ENCODE results near the gene FBXW2.
"Not testable (repeated sequence)": the region's sequence is repeated elsewhere in the genome, so short reads cannot be mapped to it uniquely, and the experiment has no call there.

Gene FBXW2

DNA sequence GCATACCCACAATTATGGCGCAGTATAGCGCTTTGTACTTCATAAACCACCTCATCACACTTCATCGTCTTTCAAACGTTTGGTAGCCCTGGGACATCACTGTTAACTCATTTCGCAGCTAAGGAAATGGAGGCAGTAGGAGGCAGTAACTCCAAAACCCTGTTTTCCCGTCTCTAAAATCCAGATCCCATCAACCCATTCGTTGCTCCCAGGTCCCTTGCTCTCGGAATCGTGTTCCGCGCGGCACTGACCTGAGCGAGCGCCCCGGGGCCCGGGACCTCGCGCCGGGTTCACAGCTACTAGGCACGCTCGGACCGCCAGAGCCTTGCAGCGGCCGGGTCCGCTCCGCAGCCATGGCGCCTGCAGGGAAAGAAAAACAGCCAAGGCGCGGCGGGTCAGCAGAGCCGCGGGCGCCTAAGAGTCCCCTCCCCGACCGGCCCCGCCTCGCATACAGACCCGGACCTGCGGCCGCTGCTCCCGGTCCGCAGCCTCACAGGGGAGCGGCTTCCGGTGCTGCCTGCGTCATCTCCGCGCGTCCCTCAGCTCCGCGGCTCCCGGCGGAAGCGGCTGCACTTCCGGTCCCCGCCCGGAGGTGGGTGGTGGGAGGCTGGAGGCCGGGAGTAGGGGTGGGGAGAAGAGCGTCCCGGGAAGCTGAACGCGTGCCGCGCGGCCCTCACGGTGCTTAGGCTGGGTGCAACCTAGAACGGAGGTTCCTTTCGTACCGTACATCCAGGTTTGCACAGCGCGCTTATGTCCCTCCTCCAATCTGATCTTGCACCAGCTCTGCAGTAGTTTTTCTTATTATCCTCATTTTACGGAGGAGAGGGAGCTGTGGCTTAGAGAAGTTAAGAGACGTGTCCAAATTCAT, at the start of gene FBXW2:
TSS of gene FBXW2 (minus strand) at position 519 of the 868 bp plus-strand sequence. CDS start 5,158 bp downstream, outside the sequence.
- peak; percentile 93 for DNase-seq (ENCODE audit: low spot score)

GRCh38 chr9:120841930-120842684, 48.9 kb upstream of the FBXW2 start:
- DNase-seq (ENCODE audit: low spot score) = no peak

DNA sequence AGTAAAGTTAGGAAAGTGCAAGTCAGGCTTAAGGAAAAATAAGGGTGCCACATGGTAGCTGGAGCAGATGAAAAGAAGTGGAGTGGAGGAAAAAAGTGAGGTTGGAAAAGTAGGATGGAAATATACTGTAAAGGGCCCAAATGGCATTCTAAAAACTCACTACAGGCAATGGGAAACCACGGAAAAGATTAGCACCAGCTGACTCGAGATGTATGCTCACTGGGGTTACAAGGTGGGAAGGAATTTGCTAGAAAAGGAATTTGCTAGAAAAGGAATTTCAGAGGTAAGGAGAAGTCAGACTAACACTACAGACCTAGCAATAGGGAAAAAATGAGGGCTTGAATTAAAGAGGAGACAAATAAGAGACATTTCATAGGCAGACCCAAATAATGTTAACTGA, 45.9 kb upstream of the FBXW2 start:
- DNase-seq (ENCODE audit: low spot score) = no peak

- DNase-seq (ENCODE audit: low spot score) = no peak
Measured at GRCh38 chr9:120837921-120838320, 44.7 kb upstream of the FBXW2 start.

GRCh38 chr9:120833325-120833724, 40.1 kb upstream of the FBXW2 start:
- no peak for DNase-seq (ENCODE audit: low spot score)

GRCh38 chr9:120832807-120833206, 39.6 kb upstream of the FBXW2 start:
- DNase-seq (ENCODE audit: low spot score) = no peak

DNA sequence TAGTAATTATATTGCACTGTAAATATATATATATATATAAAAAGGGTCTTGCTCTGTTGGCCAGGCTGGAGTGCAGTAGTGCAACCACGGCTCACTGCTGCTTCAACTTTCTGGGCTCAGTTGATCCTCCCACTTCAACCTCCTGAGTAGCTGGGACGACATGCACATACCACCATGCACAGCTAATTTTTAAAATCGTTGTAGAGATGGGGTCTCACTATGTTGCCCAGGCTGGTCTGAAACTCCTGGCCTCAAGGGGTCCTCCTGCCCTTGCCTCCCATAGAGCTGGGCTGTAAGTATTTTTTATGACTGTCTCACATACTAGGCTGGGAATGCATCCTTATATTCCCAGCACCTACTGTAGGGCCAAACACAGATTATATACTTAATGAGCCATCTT, 37.6 kb upstream of the FBXW2 start:
- no peak for DNase-seq (ENCODE audit: low spot score)

DNA sequence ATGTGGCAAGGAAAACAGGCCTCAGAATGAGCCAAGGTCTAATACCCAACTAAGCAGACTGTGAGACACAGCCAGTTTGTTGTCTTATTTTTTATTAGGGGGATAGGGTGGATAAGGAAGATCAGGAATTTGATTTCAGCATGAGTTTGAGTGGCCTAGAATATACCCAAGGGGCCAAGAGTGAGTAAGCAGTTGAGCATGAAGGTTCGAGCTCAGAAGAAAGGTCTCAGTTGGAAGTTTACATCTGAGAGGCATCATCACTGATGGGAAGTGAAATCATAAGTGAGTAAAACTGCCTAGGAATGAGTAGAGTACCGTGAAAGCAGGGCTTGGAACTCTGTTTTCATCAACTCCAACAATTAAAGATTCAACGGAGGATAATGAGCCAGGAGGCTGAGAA, 36.9 kb upstream of the FBXW2 start:
- DNase-seq (ENCODE audit: low spot score) = no peak

- DNase-seq (ENCODE audit: low spot score) = no peak
Measured at GRCh38 chr9:120829650-120830049, 36.4 kb upstream of the FBXW2 start.

GRCh38 chr9:120820095-120820494, 26.9 kb upstream of the FBXW2 start:
- no peak for DNase-seq (ENCODE audit: low spot score)

GRCh38 chr9:120818595-120818994, 25.4 kb upstream of the FBXW2 start:
- DNase-seq (ENCODE audit: low spot score) = no peak

GRCh38 chr9:120815075-120815474, 21.9 kb upstream of the FBXW2 start:
- DNase-seq (ENCODE audit: low spot score) = no peak

GRCh38 chr9:120808931-120809330, 15.7 kb upstream of the FBXW2 start:
- DNase-seq (ENCODE audit: low spot score) = no peak

DNA sequence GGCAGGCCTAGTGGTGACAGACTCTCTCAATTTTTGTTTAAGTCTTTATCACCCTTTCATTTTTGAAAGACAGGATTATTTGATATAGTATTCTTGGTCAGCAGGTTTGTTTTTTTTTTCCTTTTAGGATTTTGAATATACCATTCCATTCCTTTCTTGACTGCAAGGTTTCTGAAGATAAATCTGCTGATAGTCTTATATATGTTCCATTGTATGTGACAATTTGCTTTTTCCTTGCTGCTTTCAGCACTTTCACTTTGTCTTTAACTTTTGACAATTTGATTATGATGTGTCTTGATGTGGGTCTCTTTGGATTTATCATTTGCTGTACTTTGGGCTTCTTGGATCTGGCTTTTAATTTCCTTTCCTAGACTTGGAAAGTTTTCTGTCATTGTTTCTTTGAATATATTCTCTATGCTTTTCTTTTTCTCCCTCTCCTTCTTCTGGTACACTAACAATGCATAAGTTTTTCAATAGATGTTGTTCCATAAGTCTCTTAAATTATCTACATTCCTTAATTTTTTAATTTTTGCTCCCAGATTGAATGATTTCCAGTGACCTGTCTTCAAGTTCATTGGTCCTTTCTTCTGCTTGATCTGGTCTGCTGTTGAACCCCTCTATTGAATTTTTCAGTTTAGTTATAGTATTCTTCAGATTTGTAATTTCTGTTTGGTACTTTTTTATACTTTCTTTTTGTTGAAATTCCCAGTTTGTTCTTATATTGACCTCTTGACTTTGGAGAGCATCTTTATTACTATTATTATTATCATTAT, 14.6 kb upstream of the FBXW2 start:
- no peak for DNase-seq (ENCODE audit: low spot score)

DNA sequence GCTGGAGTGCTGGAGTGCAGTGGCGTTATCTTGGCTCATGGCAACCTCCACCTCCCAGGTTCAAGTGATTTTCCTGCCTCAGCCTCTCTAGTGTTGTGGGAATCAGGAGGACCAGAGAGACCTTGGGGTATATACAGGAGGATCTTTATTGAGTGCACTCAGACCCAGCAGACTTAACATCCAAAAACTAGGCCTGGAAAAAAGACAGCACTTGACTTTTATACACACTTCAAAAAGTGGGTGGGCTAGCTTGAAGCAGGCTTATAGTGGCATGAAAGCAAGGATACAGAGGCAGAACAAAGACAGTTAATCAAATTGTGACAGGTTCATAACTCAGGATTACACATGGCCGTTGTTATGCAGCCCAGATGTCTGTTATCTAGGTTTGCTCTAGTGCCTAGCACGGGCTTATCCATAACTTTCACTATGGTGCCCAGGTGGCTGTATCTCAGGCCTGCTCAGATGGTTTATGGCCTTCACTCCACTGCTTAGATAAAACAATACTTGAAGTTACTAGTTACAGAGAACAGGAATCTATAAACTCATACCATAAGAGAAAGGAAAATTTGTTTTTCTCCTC, 11.7 kb upstream of the FBXW2 start:
- not testable (repeated sequence) for DNase-seq (ENCODE audit: low spot score)

DNA sequence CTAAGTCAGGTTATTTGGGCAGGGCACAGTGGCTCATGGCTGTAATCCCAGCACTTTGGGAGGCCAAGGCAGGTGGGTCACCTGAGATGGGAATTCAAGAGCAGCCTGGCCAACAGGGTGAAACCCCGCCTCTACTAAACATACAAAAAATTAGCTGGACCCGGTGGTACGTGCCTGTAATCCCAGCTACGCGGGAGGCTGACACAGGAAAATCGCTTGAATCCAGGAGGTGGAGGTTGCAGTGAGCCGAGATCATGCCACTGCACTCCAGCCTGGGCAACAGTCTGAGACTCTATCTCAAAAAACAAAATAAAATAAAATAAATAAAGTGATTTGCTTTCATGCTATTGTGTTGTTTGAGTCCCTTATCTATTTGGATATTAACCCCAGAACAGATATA, 8.2 kb upstream of the FBXW2 start:
- DNase-seq (ENCODE audit: low spot score) = no peak

DNA sequence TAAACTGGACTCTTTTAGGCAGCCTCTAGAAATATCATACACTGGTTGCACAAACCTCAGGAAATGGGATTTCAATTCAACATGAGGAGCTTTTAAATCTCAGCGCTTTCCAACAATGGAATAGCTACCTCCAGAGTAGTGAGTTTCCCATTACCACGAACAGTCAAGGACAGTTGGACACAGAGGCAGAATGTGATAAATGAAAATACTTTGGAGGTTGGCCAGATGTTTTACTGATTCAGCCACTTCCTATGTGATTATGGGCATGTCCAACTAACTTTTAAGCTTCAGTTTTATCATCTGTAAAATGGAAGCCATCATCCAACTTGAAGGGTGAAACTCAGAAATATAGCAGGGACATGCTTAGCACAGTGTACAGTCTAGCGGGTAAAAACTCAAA, 2.1 kb downstream of the FBXW2 start:
- DNase-seq (ENCODE audit: low spot score) = no peak

GRCh38 chr9:120787933-120788332, 5.3 kb downstream of the FBXW2 start:
- DNase-seq (ENCODE audit: low spot score) = no peak

DNA sequence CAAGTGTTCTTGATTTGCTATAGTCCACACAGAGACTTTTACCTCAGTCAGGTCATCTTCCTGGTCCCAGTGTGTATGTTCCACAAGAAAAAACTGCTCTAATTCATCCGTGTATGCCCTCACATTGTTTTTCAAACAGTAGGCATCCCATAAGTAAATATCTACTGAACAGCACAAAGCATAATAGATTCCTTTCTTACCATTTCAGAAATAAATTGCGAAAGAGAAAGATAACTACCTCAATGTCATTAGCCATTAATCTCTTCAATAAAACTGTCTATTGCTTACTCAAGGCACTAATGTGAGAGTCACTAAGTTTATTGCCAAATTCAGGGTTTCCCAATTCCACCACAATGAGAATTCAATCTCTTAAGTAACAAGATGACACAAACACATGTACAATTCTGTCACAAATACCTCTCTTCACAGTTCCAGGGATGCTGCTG, 9.6 kb downstream of the FBXW2 start:
- DNase-seq (ENCODE audit: low spot score) = peak; percentile 40

DNA sequence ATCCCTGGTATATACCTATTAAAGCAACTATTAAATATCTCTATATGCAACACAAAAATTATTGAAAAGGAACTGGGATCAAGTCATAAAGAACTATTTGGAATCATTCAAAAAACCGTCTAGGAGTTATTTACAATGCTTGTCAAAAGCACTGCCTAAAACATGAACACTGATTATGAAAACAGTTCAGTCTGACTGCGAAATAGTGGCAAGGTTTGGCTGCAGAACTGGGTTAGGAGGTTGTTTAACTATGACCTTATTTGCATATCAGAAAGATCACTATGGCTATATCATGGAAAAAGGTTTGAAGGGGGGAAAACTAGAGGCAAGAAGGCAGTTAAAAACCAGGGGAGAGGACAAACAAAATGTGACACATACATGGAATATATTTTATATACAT, 12.0 kb downstream of the FBXW2 start:
- DNase-seq (ENCODE audit: low spot score) = no peak

GRCh38 chr9:120780367-120780766, 12.8 kb downstream of the FBXW2 start:
- DNase-seq (ENCODE audit: low spot score) = no peak

GRCh38 chr9:120779227-120779626, 14.0 kb downstream of the FBXW2 start:
- DNase-seq (ENCODE audit: low spot score) = no peak
